PC-3 (cell line): ENCODE results near the gene CXXC1.

Experiments
- CTCF ChIP-seq: fragments of 300-600 bp; sonication (generic); conservative IDR thresholded peaks from 2 replicates; pipeline ENCODE4 v1.5.1; 2017; ENCODE audit warnings: antibody characterized with exemption, low read depth, mild to moderate bottlenecking, low read length
- EZH2 ChIP-seq: fragments of 300-600 bp; sonication (generic); IDR thresholded peaks from one replicate; pipeline ENCODE4 v1.6.1; 2017; ENCODE audit warnings: antibody characterized with exemption, mild to moderate bottlenecking, low read length; ENCODE audit not compliant: unreplicated experiment
- EZH2phosphoT487 ChIP-seq: fragments of 300-600 bp; sonication (generic); IDR thresholded peaks from 2 replicates; pipeline ENCODE4 v1.6.1; 2018; ENCODE audit warnings: mild to moderate bottlenecking, antibody characterized with exemption, low read length, borderline replicate concordance

DNA sequence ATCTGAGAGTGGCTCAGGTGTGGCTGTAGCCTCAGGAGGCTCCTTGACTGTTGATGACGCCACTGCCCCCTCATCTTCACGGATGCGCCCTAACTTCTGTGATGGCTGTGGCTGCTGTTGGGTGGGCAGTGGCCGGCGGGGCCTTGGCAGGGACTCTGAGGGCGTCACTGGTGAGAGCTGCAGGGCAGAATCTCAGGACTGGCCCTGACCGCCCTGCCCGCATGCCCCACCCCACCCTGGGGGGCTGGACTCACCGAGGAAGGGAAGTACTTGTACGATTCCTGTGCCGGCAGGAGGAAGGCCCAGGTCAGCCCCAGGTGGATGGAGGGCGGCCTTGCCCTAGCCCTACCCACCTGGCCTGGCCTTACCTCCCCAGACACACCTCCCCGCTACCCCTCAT is 2.4 kb downstream of the CXXC1 start:
- TF ChIP-seq CTCF (no peak), EZH2 (no peak), EZH2phosphoT487 (no peak)
